RKO (cell line): Measurements from ENCODE around the gene ERGIC1.

ENCODE experiments used
- DNase-seq: peaks from one replicate; pipeline ENCODE4 v3.0.0-alpha.2; 2016; ENCODE audit warnings: low spot score

The ERGIC1 gene

DNA sequence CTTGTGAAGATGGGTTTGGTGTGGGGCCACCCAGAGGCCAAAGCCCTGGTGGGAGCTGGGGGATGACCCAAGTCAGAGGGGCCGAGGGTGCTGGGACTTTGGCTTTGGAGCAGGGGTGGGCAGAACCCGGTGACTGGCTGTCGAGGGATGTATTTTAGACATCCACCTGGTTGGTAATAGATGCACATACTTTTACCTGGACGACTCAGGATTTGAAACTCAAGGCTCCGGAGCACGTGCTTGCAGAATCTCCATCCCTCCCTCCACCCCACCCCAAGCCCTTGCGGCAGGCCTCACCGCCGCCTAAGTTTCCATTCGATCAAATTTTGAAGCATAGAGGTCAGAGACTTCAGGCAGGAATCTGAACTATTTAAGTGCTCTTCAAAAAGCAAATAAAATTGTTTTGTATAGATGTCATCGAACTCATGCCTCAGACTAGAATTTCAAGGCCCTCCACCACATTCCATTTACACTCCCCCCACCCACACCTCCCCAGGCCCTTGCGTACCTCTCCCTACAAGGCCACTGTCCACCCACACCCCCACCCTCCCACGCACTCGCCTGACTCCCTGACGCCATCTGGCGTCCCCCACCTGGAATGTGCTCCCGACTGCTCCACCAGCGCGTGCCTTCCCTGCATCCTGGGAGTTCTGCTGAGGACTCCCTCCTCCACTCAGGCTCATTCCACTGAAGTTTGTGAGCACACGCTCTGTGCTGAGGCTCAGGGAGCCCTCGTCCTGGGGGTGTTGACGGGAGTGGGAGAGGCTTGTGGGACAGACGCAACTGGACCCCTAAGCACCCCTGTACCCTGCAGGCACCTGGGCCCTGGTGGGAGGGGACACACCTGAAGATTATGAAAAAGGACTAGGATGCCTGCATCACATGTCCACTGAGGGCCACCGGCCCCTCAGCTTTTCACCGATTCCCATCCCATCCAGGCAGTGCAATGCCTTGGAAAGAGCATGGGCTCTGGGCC, 68.7 kb downstream of the ERGIC1 start:
- no peak for DNase-seq

DNA sequence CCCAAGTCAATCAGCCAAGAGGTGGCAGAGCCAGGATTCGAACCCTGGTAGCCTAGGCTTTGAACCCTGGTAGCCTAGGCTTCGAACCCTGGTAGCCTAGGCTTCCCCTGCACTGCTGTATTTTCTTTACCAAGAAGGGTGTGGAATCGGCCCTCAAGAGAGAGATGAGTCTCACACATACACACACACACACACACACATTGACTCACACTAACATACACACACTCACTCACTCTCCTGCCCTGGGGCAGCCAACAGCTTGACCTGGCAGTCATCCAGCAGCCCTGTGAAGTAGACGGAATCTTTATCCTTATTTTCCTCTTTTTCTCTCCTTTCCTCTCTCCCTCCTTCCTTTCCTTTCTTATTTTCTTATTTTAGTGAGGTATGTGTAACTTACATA, 69.7 kb downstream of the ERGIC1 start:
- peak; percentile 42 for DNase-seq

DNA sequence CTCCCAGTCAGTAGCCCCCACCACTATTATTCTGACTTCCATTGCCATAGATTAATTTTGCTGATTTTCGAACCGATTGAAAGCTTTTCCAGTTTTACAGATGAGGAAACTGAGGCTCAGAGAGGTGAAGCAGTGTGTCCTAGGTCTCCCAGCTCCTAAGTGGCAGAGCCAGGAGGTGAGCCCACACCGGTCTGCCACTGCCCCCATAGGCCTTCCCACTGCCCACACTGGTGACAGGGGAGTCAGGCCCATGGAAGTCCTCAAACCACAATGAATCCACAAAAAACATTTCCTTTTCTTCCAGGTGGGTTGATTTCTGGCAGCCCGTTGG, 70.2 kb downstream of the ERGIC1 start:
- DNase-seq, result no peak

DNA sequence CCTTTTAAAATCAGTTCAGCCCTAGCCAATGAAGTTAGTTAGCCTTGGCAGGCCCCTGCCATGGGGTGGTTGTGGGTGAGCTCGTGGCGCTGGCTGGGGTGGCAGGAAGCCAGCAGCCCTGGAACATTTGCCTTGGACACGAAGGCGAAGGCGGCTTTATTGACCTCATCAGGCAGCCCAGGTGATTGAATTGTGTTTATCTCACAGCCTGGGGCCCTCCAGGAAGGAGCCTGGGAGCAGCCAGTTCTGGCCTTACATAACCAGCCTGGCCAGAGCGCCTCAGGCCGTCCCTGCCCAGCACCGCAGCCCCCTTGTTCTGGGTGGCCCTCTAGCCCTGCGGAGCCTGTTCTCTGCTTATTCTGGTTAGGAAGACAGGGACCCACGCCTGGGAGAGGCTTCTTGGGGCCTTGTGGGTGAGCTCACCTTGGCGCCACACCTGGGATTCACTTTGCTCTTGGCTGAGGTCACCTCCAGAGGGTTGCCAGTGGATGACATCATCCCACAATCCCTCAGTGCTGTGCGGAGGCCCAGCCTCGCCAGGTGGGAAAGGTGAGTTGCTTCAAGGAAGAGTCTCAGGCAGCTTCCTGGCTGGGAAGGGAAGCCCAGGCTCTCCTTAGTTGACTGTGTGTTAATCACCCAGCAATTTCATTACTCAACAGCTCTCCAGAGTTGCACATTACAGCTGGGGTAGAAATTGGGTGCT, 70.7 kb downstream of the ERGIC1 start:
- DNase-seq, result no peak

DNA sequence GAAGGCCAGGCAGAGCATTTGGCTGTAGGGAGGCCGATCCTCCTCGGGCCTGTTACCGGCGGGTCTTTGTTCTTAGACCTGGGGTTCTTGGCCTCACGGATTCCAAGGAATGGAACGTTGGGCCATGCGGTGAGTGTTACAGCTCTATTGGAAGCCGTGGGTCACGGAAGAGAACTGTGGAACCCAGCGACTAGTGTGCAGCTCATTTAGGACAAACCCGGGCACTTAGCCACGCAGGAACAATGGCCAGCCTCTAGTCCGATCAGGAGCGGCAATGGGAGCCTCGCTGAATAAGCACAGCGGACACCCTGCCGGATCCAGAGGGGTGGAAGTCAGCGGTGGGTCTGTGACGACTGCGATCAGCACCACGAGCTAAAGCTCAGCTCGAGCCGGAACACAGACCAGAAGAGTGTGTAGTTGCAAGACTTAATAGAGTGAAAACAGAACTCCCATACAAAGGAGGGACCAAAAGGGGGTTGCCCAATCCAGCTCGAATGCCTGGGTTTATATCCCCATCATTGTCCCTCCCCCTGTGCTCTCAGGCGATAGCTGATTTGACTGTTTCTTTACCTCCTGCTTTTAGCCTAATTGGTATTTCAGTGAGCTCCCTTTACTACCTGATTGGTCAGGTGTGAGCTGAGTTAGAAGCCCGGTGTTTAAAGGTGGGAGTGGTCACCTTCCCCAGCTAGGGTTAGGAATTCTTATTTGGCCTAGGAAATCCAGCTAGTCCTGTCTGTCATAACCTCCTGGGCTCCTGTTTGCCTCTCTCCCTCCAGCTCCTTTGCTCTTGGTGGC, 71.5 kb downstream of the ERGIC1 start:
- DNase-seq, result no peak

DNA sequence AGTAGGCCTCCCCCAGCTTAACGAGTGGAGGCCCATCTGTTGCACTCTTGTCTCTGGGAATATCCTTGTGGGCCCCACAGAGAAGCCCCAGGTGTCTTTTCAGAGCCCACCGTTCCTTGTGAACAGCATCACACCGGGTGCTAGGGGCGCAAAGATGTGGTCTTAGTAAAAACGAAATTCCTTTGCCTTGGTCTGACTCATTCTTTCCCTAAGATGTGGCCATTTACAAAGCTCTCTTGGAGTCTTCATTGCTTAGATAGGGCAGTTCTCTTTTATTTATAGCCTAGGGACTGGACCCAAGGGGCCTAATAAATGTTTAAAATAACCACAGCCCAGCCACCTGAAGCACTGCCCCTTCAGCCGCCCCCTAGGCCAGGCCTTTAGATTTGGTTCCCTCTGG, 72.4 kb downstream of the ERGIC1 start:
- DNase-seq, result no peak

DNA sequence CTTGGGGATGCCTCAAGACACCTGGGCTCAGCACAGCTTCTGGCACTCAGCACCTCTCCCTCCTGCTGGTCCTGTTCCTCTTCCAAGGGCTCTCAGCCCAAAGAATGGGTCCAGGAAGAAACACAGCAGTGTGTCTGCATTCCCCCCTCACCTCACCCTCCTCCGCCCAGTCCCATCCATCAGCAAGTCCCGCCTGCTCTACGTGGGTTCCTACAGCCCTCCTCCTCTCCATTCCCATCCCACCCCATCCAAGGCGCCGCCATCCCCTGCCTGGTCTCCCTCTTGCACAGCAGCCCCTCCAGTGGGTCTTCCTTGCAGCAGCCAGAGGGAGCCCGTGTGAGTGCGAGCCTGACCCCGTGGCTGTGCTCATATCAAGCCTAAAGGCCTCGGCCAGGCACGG, 72.8 kb downstream of the ERGIC1 start:
- DNase-seq, result no peak

DNA sequence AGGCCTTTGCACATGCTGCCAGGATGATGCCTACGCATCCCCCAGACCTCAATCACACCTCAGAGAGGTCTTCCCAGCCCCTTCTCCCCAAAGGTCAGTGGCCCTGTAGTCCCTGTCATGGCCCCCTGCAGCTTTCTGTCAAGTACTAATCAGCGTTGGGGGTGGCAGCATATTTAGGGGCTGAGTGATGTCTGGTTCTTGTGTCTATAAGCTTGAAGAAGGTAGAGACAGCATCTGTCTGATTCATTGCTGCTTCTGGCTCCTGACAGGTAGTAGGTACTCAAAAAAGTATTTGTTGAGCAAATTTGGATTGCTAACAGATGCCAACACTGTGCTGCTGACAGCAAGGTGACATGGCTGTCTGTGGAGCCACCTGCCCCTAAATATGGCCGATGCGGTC, 73.6 kb downstream of the ERGIC1 start:
- DNase-seq, result no peak

DNA sequence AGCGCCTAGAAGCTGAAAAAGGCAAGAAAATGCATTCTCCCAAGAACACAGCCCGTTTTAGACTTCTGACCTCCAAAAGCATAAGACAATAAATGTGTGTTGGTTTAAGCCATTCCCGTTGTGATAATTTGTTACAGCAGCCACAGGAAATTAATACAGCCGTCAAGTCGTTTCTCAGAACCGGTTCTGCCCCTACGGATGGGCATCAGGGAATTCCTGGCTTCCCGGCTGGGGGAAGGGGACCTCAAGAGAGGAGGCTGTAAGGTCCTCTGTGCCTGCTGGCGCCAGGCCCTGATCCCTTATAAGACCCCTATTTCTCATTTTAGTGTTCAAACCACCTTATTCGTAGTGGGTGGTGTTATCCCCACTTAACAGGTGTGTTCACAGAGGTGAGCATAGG, 74.6 kb downstream of the ERGIC1 start:
- no peak for DNase-seq

DNA sequence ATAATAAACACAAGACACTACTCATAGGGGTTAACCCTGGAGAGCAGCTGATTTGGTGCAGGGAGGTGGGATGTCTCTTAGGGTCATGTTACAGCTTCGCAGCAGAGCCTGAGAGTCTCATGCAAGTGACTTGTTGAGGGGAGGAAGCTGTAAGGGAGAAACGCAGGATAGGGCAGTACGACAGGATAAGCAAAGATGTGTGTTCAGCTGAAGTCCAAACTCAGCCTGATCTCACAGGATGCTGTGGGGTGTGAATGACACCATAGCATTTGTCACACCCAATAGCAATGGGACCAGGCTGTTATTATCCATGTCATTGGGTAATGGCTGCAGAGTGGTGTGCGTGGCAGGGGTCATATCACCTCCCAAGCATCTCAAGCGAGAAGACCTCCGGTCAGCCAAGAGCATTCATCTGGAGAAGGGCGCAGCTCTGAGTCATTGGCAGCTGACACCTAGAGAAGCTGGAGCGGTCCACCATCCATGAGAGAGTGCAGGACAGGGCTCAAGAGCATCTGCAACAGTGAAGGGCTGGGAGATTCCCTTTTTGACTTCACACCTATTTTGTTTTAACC, 76.0 kb downstream of the ERGIC1 start:
- DNase-seq, result no peak

DNA sequence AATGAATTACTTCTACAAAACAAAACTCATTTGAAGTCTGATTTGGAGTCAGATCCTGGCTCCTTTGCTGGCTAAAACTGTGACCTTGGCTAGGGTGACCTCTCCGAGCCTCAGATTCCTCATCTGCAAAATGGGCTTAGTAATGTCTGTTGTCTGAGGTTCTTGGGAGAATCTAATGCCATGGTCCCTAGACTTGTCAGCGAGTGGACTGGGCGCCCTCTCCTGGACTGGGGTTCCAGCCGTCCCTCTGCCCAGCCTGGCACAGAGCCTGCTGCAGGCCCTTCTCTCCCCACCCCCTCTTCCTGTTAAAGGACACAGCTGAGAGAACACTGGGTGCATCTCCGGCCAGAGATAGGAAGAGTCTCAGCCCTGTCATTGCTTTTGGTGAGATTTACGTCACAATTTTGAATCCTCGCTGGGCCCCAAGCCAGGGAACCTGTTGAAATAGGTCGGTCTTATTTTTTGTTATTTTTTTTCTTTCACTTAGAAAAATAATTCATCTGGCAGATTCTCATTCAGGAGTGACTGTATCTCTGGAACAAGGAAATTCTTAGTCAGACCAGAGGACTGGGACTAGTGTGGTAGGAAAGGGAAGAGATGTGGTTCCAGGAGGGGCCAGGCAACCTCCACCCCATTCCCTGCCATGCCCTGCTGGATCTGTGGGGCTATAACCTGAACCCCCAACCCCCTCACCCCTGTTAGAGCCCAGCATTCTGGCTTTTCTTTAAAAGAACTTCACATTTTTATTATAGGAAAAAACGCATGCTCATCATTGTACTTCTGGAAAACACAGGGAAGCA, 77.0 kb downstream of the ERGIC1 start:
- DNase-seq, result peak; percentile 60

DNA sequence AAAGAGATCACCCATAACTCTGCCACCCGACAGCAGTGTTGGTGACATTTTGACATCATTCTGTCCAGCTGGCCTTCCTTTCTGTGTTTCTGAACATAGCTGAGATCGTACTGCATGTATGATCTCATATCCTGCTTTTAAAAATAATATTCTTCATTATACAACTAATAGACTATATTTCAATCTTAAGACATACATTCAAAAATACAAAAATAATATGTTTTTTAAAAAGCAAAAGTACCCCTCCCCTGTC, 77.5 kb downstream of the ERGIC1 start:
- DNase-seq, result no peak

DNA sequence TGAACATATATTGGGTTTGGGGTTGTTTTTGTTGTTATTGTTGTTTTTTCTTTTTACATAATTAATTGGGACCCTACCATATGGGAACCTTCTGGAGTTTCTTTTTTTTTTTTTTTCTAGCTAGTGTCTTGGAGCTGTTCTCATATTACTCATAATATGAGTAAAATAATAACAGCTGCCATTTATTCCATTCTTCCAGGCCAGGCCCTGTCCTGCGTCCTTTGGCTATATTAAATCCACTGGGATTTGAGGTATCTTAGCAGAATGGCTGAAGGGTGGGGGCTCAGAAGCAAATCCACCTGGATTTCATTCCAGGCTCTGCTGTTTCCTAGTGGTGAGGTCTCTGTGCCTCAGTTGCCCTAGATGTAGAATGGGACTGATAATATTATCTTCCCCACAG, 77.9 kb downstream of the ERGIC1 start:
- no peak for DNase-seq

DNA sequence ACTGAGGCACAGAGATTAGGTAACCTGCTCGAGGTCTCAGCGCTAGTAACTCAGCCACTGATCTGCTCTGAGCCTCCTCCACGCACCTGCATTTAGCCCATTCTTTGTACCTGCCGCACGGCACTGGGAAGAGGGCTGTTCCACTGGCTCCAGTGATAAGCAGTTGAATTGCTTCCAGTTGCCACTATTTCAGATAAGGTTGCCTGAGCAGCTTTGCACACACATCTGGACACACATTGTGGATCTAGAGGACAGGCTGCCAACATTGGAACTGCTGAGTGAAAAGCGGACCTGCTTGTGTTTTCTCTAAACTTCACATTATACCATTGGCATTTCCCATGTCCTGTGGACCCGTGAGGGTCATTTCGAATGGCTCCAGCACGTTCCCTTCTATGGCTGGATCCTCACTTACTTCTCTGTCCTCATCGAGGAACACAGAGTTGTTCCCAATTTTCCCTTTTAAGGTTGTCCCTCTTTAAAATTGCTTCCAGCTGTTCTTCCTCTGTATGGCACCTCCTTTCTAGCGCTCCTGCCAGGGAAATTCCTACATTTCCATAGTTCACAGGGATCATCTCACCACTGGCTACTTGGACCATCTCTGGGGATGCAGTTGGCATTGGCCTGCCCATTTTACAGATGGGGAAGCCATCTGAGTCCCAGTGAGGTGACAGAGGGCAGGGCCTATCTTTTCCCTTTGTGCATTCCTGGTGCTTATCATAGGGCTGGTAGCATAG, 79.2 kb downstream of the ERGIC1 start:
- DNase-seq, result no peak

DNA sequence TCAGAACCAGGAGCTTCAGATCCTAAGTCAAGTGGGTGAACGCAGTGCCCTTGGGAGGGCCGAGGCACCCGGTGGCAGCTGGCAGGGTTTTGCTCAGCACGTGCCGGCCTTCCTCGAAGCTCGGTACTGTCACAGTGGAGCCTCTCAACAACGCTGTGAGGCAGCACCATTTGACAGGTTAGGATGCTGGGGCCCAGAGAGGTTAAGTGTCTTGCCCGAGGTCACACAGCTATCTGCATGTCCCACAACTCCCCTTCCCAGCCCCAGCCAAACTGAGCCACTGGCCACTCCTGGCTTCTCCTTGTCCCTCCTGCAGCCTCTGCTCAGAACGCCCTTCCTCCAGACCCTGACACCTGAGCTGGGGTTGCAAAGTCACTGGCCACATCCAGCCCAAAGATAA, 81.5 kb downstream of the ERGIC1 start:
- no peak for DNase-seq

DNA sequence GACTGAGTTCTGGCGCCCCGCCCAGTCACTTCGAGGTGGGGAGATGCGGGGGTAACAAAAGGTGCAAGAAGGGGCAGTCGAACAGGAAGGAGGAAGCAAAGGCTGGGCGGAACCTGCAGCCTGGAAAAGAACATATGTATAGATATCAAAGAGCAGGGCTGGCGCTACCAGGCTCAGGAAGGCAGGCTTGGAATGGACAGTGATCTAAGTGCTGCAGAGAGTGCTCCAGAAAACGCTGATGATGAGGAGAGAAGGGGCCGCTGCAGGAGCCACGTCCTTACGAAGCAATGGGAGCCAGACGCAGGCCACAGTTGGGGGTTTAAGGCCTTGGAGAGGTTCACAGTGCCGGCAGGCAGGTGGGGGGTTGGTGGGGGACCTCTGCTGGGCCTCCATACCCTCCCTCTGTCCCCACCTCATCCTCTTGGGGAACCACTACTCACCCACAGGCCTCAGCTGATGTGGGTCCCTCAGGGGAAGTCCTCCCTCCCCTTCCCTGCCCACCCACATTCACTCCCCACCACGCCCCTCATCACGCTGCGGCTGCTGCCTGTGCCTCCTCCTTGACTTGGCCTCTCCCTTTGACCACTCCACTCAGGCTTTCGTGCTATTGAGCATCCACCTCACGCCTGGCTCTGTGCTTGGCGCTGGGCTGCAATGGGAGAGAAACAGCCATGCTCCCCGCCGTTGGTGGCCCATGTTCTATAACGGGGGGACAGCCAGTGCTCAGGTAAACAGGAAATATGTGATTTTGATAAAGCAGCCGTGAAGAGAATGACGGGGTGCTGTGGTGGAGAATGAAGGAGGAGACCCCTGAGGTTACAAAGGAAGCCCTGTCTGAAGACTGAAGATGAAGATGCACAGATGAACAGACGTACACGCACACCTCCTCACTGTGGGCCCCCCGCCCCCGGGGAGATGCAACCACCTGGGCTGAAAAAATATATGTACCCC, 84.6 kb downstream of the ERGIC1 start:
- no peak for DNase-seq

DNA sequence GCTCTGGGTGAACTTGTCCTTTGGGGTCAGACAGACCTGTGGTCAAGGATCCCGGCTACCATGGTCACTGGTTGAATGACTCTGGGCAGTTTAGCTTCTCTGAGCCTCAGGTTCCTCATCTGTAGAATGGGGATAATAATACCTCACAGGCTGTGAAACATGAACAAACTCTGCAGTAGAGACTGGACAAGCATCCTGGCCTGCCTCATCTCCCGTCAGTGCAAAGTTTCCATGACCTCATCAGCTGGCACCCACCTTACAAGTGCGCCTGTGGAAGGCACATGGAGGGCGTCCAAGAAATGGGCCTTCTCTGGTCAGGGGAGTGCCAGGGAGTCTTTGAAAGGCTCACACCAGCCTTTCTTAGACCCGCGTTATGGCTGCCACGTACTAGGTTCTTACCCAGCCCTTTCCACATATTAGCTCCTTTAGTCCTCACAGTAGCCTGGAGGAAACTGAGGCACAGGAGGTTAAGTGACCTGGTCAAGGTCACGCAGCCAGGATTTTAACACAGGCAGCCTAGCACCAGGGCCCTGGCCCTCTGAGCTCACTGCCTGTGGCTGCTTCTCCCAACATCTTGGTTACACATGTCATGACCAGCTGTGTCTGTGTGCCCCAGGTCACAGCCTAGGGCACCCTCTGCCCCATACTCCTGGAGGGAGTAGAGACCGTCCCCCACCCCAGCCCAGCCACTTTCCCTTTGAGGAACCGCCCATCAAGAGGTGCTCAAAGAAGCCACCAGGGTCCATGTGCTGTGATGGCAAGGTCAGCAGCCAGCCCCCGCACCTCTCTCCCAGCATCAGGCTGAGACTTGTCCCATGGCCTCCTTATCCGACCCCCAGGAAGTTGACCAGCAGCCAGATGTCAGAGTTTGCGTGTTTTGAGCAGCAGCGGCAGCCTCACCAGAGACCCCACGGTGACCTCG, 85.7 kb downstream of the ERGIC1 start:
- DNase-seq, result no peak

DNA sequence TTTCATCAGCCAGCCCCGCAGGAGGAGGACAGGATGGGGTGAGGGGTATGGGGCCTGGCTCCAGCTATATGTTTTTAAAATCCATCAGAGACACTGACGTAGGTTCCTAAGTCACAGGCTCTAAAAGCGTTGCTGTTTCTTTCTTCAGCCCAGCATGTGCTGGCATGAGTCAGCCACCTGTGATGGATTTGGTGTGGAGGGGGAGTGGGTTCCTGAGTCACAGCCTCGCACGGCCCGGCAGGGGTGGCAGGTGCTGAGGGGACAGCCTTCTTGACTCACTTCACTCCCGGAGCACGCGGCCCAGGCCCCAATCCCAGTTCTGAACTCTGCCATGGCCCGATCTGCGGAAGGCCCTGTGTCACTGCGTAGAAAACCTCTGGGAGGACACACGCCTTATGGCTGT, 86.4 kb downstream of the ERGIC1 start:
- DNase-seq, result peak; percentile 54

DNA sequence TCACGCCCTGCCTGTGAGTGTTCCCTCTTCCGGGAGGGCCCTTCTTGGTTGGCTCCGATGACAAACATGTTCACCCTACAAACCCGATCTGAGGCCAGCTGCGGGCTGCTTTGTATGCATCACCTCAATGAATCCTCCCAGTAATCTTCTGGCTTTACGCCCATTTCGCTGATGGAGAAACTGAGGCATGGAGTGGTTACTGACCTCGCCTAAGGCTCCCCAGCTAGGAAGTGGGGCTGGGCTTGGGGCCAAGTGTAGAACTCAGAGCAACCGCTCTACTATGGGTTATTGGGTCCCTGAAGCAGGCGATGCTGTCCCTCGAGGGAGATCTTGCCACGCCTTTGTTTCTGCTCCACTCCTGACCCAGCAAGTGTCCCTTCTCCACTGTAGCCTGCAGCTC, 86.9 kb downstream of the ERGIC1 start:
- no peak for DNase-seq
